GM12878 (cell line): ENCODE results near the gene ANKRD11. TPM values are rescaled to one million over a fixed set of nuclear protein-coding genes. Genes with fewer than 3 reads are reported as not detected.

Experiments used
- CHD2 ChIP-seq: IDR thresholded peaks from 2 replicates; pipeline ENCODE4 v1.6.1; 2011; ENCODE audit warnings: low read depth, low read length, improper control_type of control experiment, borderline replicate concordance
- CHD4 ChIP-seq: fragments of 200-600 bp; sonication (generic); IDR thresholded peaks from 2 replicates; pipeline ENCODE4 v1.6.1; 2016; ENCODE audit warnings: mild to moderate bottlenecking
- EZH2 ChIP-seq: IDR thresholded peaks from 2 replicates; pipeline ENCODE4 v1.6.1; 2012; ENCODE audit warnings: low read depth, mild to moderate bottlenecking, control low read depth, inconsistent platforms, low read length, borderline replicate concordance; ENCODE audit not compliant: control insufficient read depth
- MEF2A ChIP-seq: IDR thresholded peaks from 2 replicates; pipeline ENCODE4 v1.6.1; 2011; ENCODE audit warnings: low read depth, mild to moderate bottlenecking, low read length, moderate library complexity; ENCODE audit not compliant: insufficient read depth
- MTA3 ChIP-seq: IDR thresholded peaks from 2 replicates; pipeline ENCODE4 v1.6.1; 2012; ENCODE audit warnings: low read length, inconsistent platforms, borderline replicate concordance
- NFYB ChIP-seq: IDR thresholded peaks from 2 replicates; pipeline ENCODE4 v1.6.1; 2011; ENCODE audit warnings: low read depth, mild to moderate bottlenecking, low read length, improper control_type of control experiment, moderate library complexity; ENCODE audit not compliant: insufficient read depth
- NR2C2 ChIP-seq: IDR thresholded peaks from 2 replicates; pipeline ENCODE4 v1.6.1; 2011; ENCODE audit warnings: borderline replicate concordance, low read depth; ENCODE audit not compliant: control insufficient read depth, insufficient read length
- PML ChIP-seq: IDR thresholded peaks from 2 replicates; pipeline ENCODE4 v1.6.1; 2012; ENCODE audit warnings: low read length, inconsistent platforms
- RAD21 ChIP-seq: IDR thresholded peaks from 2 replicates; pipeline ENCODE4 v1.6.1; 2011; ENCODE audit warnings: mild to moderate bottlenecking, low read depth, low read length, moderate library complexity; ENCODE audit not compliant: insufficient read depth
- RAD51 ChIP-seq: fragments of 450-650 bp; IDR thresholded peaks from 2 replicates; pipeline ENCODE4 v1.6.1; 2016; ENCODE audit warnings: moderate library complexity, mild to moderate bottlenecking, inconsistent platforms
- RELA ChIP-seq: fragments of 450-650 bp; IDR thresholded peaks from 2 replicates; pipeline ENCODE4 v1.8.0; 2014; ENCODE audit warnings: borderline replicate concordance; ENCODE audit not compliant: partially characterized antibody
- SMC3 ChIP-seq: IDR thresholded peaks from 2 replicates; pipeline ENCODE4 v1.6.1; 2011; ENCODE audit warnings: low read length, improper control_type of control experiment, borderline replicate concordance
- SRF ChIP-seq, 2 experiments: IDR thresholded peaks; 2 replicates each; pipeline ENCODE4 v1.6.1; 2011; ENCODE audit warnings: low read depth in 2 of 2, low read length in 2 of 2, mild to moderate bottlenecking in 1 of 2, moderate library complexity in 1 of 2
- TCF3 ChIP-seq: IDR thresholded peaks from 2 replicates; pipeline ENCODE4 v1.6.1; 2012; ENCODE audit warnings: low read depth, mild to moderate bottlenecking, low read length, borderline replicate concordance; ENCODE audit not compliant: insufficient read depth
- ZNF622 ChIP-seq: fragments of 450-650 bp; IDR thresholded peaks from 2 replicates; pipeline ENCODE4 v1.6.1; 2017; ENCODE audit warnings: mild to moderate bottlenecking, inconsistent platforms
- ZZZ3 ChIP-seq: IDR thresholded peaks from 2 replicates; pipeline ENCODE4 v1.6.1; 2011; ENCODE audit warnings: low read depth; ENCODE audit not compliant: control insufficient read depth, insufficient read length
- polyA plus RNA-seq, 11 experiments: library from polyadenylated mRNA; depleted of rRNA in 4 of 11; unstranded in 6 of 11; stranded (reverse) in 5 of 11; fragments of >200 nt; fragmentation: Nextera tagmentation in 4 of 11; fragmentation: Illumina TruSeq in 1 of 11; extraction: Ambion mirVana in 4 of 11; extraction: Trizol in 1 of 11; gene quantifications; 1 replicate in 1 of 11; 2 replicates in 10 of 11; pipeline versions ENCODE4 v1.2.1 to v1.2.3, GENCODE V29; 2011 to 2016; ENCODE audit warnings: inconsistent platforms in 2 of 11, missing spikeins in 2 of 11, low read depth in 1 of 11
- total RNA-seq, 4 experiments: library from RNA; depleted of rRNA in 3 of 4; stranded (reverse); fragments of >200 nt in 3 of 4; fragmentation: Illumina TruSeq in 1 of 4; extraction: Trizol in 1 of 4; gene quantifications; 2 replicates each; pipeline versions ENCODE4 v1.2.1 to v1.2.3, GENCODE V29; 2013 to 2021
- TF ChIP-seq, protein P1 (sequence below): fragments of 450-650 bp; IDR thresholded peaks from 2 replicates; pipeline ENCODE4 v1.6.1; 2017; ENCODE audit warnings: low read depth, mild to moderate bottlenecking, moderate library complexity
- TF ChIP-seq, protein P2 (sequence below): IDR thresholded peaks from 2 replicates; pipeline ENCODE4 v1.6.1; 2011; ENCODE audit warnings: borderline replicate concordance, low read depth, mild to moderate bottlenecking, moderate library complexity, mixed read lengths, low read length; ENCODE audit not compliant: insufficient read depth; ENCODE audit errors: extremely low read length
- TF ChIP-seq, protein P3 (sequence below): IDR thresholded peaks from 2 replicates; pipeline ENCODE4 v1.6.1; 2011; ENCODE audit warnings: low read depth, mild to moderate bottlenecking, low read length, moderate library complexity, borderline replicate concordance; ENCODE audit errors: extremely low read depth
- TF ChIP-seq, protein P4 (sequence below): fragments of 150-350 bp; IDR thresholded peaks from 2 replicates; pipeline ENCODE4 v1.6.1; 2014; ENCODE audit warnings: mild to moderate bottlenecking, low read depth, low read length
- TF ChIP-seq, protein P5 (sequence below): fragments of 450-650 bp; IDR thresholded peaks from 2 replicates; pipeline ENCODE4 v1.6.1; 2018; ENCODE audit warnings: mild to moderate bottlenecking, low read depth, moderate library complexity; ENCODE audit not compliant: partially characterized antibody

The ANKRD11 gene
- total and polyA plus RNA-seq, 10 of the 15 experiments (the other 5 are each of a cell fraction or from before 2014, with no cell fraction given) = 5.1 to 103 (median 27.4) TPM

DNA sequence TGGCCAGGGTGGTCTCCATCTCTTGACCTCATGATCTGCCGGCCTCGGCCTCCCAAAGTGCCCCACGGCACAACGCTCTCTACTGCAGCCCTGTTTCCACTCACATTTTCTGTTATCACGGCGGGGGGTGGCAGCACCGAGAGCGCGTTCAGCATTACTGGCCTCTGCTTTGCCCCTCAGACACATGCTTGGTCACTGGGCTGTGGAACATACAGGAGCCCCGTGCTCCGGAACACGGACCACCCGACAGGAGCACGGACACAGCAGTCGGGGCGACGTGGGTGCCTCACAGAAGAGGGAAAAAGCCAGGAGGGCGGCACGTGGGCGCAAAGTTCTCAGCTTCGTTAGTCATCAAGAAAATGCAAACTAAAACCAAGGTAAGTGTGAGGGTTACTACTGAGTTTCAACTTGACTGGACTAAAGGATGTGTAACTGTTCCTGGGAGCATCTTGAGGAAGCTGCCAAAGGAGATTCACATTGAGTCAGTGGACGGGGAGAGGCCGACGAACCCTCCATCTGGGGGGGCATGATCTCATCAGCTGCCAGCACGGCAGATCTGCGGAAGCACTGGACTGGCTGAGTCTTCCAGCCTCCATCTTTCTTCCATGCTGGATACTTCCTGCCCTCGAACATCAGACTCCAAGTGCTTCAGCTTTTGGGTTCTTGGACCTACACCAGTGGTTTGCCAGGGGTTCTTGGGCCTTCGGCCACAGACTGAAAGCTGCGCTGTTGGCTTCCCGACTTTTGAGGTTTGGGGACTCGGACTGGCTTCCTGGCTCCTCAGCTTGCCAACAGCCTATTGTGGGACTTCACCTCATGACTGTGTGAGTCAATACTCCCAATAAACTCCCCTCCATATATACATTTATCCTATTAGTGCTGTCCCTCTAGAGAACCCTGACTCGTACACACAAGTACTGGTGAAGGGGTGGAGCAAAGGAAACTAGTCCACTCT lies 166.0 kb downstream of the ANKRD11 start (continued):
- peak; percentile 77; the same call in 1 of the 2 replicates for TF ChIP-seq MEF2A
- TF ChIP-seq, protein P1, sequence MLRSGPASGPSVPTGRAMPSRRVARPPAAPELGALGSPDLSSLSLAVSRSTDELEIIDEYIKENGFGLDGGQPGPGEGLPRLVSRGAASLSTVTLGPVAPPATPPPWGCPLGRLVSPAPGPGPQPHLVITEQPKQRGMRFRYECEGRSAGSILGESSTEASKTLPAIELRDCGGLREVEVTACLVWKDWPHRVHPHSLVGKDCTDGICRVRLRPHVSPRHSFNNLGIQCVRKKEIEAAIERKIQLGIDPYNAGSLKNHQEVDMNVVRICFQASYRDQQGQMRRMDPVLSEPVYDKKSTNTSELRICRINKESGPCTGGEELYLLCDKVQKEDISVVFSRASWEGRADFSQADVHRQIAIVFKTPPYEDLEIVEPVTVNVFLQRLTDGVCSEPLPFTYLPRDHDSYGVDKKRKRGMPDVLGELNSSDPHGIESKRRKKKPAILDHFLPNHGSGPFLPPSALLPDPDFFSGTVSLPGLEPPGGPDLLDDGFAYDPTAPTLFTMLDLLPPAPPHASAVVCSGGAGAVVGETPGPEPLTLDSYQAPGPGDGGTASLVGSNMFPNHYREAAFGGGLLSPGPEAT = peak; percentile 87
- TF ChIP-seq CHD4 = no peak
- no peak for TF ChIP-seq NFYB
- peak; percentile 62 for TF ChIP-seq RAD51
- no peak for TF ChIP-seq TCF3
- TF ChIP-seq SMC3 = 0 out of 2 replicates have a peak, but pooled peaks have one; percentile 3
- TF ChIP-seq, protein P2, sequence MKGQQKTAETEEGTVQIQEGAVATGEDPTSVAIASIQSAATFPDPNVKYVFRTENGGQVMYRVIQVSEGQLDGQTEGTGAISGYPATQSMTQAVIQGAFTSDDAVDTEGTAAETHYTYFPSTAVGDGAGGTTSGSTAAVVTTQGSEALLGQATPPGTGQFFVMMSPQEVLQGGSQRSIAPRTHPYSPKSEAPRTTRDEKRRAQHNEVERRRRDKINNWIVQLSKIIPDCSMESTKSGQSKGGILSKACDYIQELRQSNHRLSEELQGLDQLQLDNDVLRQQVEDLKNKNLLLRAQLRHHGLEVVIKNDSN = peak; percentile 68
- no peak for TF ChIP-seq RAD21
- TF ChIP-seq, protein P3, sequence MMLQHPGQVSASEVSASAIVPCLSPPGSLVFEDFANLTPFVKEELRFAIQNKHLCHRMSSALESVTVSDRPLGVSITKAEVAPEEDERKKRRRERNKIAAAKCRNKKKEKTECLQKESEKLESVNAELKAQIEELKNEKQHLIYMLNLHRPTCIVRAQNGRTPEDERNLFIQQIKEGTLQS = no peak
- TF ChIP-seq MTA3 = peak; percentile 84; the same call in 1 of the 2 replicates
- TF ChIP-seq PML = no peak; the same call in 1 of the 2 replicates
- 0 out of 4 replicates have a peak, but pooled peaks of 1 of the 2 experiments have one; percentile 31 for TF ChIP-seq SRF (IDR thresholded peaks at IDR 0.05; ENCODE audit: low read depth in 2 of 2, low read length in 2 of 2)
- no peak for TF ChIP-seq ZZZ3
- TF ChIP-seq, protein P4, sequence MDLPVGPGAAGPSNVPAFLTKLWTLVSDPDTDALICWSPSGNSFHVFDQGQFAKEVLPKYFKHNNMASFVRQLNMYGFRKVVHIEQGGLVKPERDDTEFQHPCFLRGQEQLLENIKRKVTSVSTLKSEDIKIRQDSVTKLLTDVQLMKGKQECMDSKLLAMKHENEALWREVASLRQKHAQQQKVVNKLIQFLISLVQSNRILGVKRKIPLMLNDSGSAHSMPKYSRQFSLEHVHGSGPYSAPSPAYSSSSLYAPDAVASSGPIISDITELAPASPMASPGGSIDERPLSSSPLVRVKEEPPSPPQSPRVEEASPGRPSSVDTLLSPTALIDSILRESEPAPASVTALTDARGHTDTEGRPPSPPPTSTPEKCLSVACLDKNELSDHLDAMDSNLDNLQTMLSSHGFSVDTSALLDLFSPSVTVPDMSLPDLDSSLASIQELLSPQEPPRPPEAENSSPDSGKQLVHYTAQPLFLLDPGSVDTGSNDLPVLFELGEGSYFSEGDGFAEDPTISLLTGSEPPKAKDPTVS = no peak
- TF ChIP-seq, protein P5, sequence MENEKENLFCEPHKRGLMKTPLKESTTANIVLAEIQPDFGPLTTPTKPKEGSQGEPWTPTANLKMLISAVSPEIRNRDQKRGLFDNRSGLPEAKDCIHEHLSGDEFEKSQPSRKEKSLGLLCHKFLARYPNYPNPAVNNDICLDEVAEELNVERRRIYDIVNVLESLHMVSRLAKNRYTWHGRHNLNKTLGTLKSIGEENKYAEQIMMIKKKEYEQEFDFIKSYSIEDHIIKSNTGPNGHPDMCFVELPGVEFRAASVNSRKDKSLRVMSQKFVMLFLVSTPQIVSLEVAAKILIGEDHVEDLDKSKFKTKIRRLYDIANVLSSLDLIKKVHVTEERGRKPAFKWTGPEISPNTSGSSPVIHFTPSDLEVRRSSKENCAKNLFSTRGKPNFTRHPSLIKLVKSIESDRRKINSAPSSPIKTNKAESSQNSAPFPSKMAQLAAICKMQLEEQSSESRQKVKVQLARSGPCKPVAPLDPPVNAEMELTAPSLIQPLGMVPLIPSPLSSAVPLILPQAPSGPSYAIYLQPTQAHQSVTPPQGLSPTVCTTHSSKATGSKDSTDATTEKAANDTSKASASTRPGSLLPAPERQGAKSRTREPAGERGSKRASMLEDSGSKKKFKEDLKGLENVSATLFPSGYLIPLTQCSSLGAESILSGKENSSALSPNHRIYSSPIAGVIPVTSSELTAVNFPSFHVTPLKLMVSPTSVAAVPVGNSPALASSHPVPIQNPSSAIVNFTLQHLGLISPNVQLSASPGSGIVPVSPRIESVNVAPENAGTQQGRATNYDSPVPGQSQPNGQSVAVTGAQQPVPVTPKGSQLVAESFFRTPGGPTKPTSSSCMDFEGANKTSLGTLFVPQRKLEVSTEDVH = no peak
- TF ChIP-seq NR2C2 = no peak
- TF ChIP-seq ZNF622 = no peak
- TF ChIP-seq RELA = no peak
- TF ChIP-seq CHD2 = no peak
- no peak for TF ChIP-seq EZH2
